Chondrocyte (in vitro differentiated cells): ENCODE data around the gene RAB33B. TPM values are rescaled to one million over a fixed set of nuclear protein-coding genes. Genes with fewer than 3 reads are reported as not detected.

Experiments
- DNase-seq: peaks from one replicate; pipeline ENCODE4 v3.0.0; 2021; ENCODE audit warnings: mixed read lengths, low spot score
- H3K27ac Mint-ChIP-seq: one replicate; pipeline ENCODE4 v1.8.0; 2021; ENCODE audit warnings: mild to moderate bottlenecking, moderate library complexity, mixed read lengths; ENCODE audit not compliant: unreplicated experiment
- H3K27me3 Mint-ChIP-seq: 2 replicates; pipeline ENCODE4 v1.8.0; 2021; ENCODE audit warnings: low read depth, mixed read lengths
- H3K36me3 Mint-ChIP-seq: 2 replicates; pipeline ENCODE4 v1.8.0; 2021; ENCODE audit warnings: low read depth, mixed read lengths
- H3K4me1 Mint-ChIP-seq: 2 replicates; pipeline ENCODE4 v1.8.0; 2021; ENCODE audit warnings: low read depth, mild to moderate bottlenecking, mixed read lengths
- H3K4me3 Mint-ChIP-seq: one replicate; pipeline ENCODE4 v1.8.0; 2021; ENCODE audit warnings: mild to moderate bottlenecking, moderate library complexity, mixed read lengths; ENCODE audit not compliant: unreplicated experiment
- H3K9me3 Mint-ChIP-seq: 2 replicates; pipeline ENCODE4 v1.8.0; 2021; ENCODE audit warnings: low read depth, mixed read lengths
- CTCF ChIP-seq: fragments of 200-600 bp; sonication (generic); IDR thresholded peaks from 2 replicates; pipeline ENCODE4 v1.5.0; 2021; ENCODE audit warnings: antibody characterized with exemption, mild to moderate bottlenecking, moderate library complexity
- total RNA-seq: library from RNA; stranded (reverse); gene quantifications from 3 replicates; pipeline ENCODE4 v1.2.1, GENCODE V29; 2021

Gene RAB33B
- total RNA-seq, 1 donor from 2014 or later: 13.8 TPM

GRCh38 chr4:139472852-139473251 lies 18.9 kb downstream of the RAB33B start:
- Mint-ChIP-seq H3K27ac (no peak overlapping the region), H3K36me3 (peaks cover 18% of the 10 kb centered on the region), H3K4me3 (no peak overlapping the region), H3K27me3 (no peaks in the 10 kb centered on the region), H3K9me3 (peaks cover 22% of the 10 kb centered on the region), H3K4me1 (peaks cover 27% of the 10 kb centered on the region)
- TF ChIP-seq CTCF: no peak
- DNase-seq: no peak

GRCh38 chr4:139476363-139476762 lies 22.4 kb downstream of the RAB33B start:
- Mint-ChIP-seq H3K4me1 (peaks cover 30% of the 10 kb centered on the region), H3K27me3 (no peaks in the 10 kb centered on the region), H3K36me3 (peaks cover 16% of the 10 kb centered on the region), H3K4me3 (no peak overlapping the region), H3K27ac (no peak overlapping the region), H3K9me3 (peaks cover 7% of the 10 kb centered on the region)
- no peak for TF ChIP-seq CTCF
- DNase-seq: no peak

GRCh38 chr4:139481465-139481864 lies 27.5 kb downstream of the RAB33B start:
- no peaks in the 10 kb centered on the region for H3K36me3 Mint-ChIP-seq
- no peak for TF ChIP-seq CTCF
- no peak overlapping the region for H3K27ac Mint-ChIP-seq

GRCh38 chr4:139483000-139483399 lies 29.1 kb downstream of the RAB33B start:
- Mint-ChIP-seq H3K4me3 (no peak overlapping the region), H3K27me3 (no peaks in the 10 kb centered on the region), H3K36me3 (no peaks in the 10 kb centered on the region), H3K27ac (no peak overlapping the region), H3K9me3 (no peaks in the 10 kb centered on the region), H3K4me1 (peaks cover 29% of the 10 kb centered on the region)
- DNase-seq: no peak
- no peak for TF ChIP-seq CTCF

More at GRCh38 chr4:139481465-139481864, 27.5 kb downstream of the RAB33B start:
- DNase-seq: no peak
- Mint-ChIP-seq H3K27me3 (no peaks in the 10 kb centered on the region), H3K4me1 (peaks cover 29% of the 10 kb centered on the region), H3K4me3 (no peak overlapping the region), H3K9me3 (no peaks in the 10 kb centered on the region)

GRCh38 chr4:139484783-139485311 lies 30.9 kb downstream of the RAB33B start:
- no peaks in the 10 kb centered on the region for H3K9me3 Mint-ChIP-seq
- H3K4me1 Mint-ChIP-seq: peaks cover 17% of the 10 kb centered on the region
- no peak for DNase-seq
- no peak overlapping the region for H3K27ac Mint-ChIP-seq
- no peak for TF ChIP-seq CTCF
- H3K36me3 Mint-ChIP-seq: no peaks in the 10 kb centered on the region
- no peaks in the 10 kb centered on the region for H3K27me3 Mint-ChIP-seq
- no peak overlapping the region for H3K4me3 Mint-ChIP-seq
